Measurements from ENCODE around the gene KCNJ14.
A peak's percentile ranks its signal among the peaks of the same experiment; 100 is the strongest.

Gene KCNJ14

DNA sequence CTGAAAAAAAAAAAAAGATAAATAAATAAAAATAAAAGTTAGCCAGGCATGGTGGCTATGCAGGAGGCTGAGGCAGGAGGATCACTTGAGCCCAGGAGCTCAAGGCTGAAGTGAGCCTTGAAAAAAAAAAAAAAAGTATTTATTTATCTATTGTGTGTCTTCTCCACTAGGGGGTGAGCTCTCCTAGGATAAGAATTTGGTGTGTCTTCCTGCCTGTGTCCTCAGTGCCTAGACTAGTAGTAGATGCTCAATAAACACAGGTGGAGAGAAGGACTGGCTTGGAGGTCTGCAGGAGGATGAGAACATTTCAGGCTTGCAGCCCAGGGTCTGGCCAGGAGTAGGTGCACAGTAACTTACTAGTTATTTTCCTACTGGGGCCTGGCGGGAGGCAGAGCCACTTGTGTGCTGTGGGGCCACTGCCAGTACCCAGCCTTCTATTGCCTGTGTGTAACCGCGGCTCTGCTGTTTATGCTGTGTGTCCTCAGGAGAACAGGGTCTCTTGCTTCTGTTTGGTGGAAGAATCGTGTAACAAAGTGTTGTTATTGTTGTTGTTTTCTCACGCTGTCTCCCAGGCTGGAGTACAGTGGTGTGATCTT lies 50.9 kb downstream of the KCNJ14 start:
- no peak for TF ChIP-seq NFIC (IDR thresholded peaks at IDR 0.05)
- TF ChIP-seq RAD21 (IDR thresholded peaks at IDR 0.05; ENCODE audit: low read depth): peak; percentile 94

DNA sequence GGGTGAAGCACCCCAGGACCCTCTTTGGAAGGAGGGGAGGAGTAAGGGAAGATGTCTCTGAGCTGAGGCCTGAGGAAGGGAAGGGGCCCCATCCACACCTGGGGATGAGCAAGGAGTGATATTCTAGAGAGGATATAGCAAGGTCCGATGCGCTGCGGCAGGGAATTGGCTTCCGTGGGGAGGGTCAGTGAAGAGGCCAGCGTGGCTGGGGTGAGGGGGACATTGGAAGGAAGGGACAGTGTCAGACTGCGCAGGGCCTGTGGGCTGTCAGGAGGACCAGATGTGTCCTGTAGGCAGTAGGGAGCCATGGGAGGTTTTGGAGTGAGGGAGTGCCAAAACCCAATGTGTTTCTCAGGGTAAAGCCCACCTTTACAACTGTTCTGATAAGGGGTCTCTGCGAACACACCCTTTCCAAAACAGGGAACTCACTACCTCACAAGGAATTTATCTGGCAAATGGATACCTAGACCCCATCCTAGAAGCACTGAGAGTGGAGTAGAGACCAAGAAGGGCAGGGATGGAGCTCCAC lies 52.6 kb downstream of the KCNJ14 start:
- no peak for TF ChIP-seq REST (IDR thresholded peaks at IDR 0.05; ENCODE audit: low read depth)

- TF ChIP-seq ZBTB7A (IDR thresholded peaks at IDR 0.05; ENCODE audit: low read depth): no peak
- TF ChIP-seq CREB1 (IDR thresholded peaks at IDR 0.05; ENCODE audit: low read depth): no peak
- TF ChIP-seq CEBPB (IDR thresholded peaks at IDR 0.05): no peak
- TF ChIP-seq EGR1 (IDR thresholded peaks at IDR 0.05): no peak
- TF ChIP-seq TAF1 (IDR thresholded peaks at IDR 0.05; ENCODE audit: low read depth): no peak
- no peak for TF ChIP-seq MAX (IDR thresholded peaks at IDR 0.05)
- no peak for TF ChIP-seq TCF12 (IDR thresholded peaks at IDR 0.05; ENCODE audit: low read depth)
- TF ChIP-seq REST (IDR thresholded peaks at IDR 0.05; ENCODE audit: low read depth): no peak
- no peak for TF ChIP-seq NFIC (IDR thresholded peaks at IDR 0.05)
- TF ChIP-seq TEAD4 (IDR thresholded peaks at IDR 0.05): no peak
- no peak for TF ChIP-seq EP300 (IDR thresholded peaks at IDR 0.05; ENCODE audit: borderline replicate concordance)
- TF ChIP-seq YY1 (IDR thresholded peaks at IDR 0.05; ENCODE audit: low read depth): no peak
Observed at GRCh38 chr19:48508729-48509411, 53.5 kb downstream of the KCNJ14 start.

- TF ChIP-seq TEAD4 (IDR thresholded peaks at IDR 0.05): peak; percentile 55; the same call in 1 of the 2 replicates
- no peak for TF ChIP-seq MAX (IDR thresholded peaks at IDR 0.05)
- no peak for TF ChIP-seq REST (IDR thresholded peaks at IDR 0.05; ENCODE audit: low read depth)
Observed at GRCh38 chr19:48509467-48510194, 54.3 kb downstream of the KCNJ14 start.

GRCh38 chr19:48510421-48511268 lies 55.3 kb downstream of the KCNJ14 start:
- no peak for TF ChIP-seq CREB1 (IDR thresholded peaks at IDR 0.05; ENCODE audit: low read depth)
- TF ChIP-seq MAX (IDR thresholded peaks at IDR 0.05): no peak
- no peak for TF ChIP-seq TEAD4 (IDR thresholded peaks at IDR 0.05)
- TF ChIP-seq TAF1 (IDR thresholded peaks at IDR 0.05; ENCODE audit: low read depth): no peak
